DND-41 (cell line): ENCODE data around the gene CST11.

Experiments used
- CTCF ChIP-seq: IDR thresholded peaks from 2 replicates; pipeline ENCODE4 v1.5.1; 2012; ENCODE audit warnings: borderline replicate concordance, low read length, moderate library complexity, mild to moderate bottlenecking; ENCODE audit not compliant: poor library complexity, severe bottlenecking; ENCODE audit errors: extremely low read depth
- EZH2 ChIP-seq: IDR thresholded peaks from 3 replicates; pipeline ENCODE4 v1.6.1; 2012; ENCODE audit warnings: borderline replicate concordance, low read depth, mild to moderate bottlenecking, moderate library complexity, low read length, inconsistent platforms; ENCODE audit not compliant: severe bottlenecking

DNA sequence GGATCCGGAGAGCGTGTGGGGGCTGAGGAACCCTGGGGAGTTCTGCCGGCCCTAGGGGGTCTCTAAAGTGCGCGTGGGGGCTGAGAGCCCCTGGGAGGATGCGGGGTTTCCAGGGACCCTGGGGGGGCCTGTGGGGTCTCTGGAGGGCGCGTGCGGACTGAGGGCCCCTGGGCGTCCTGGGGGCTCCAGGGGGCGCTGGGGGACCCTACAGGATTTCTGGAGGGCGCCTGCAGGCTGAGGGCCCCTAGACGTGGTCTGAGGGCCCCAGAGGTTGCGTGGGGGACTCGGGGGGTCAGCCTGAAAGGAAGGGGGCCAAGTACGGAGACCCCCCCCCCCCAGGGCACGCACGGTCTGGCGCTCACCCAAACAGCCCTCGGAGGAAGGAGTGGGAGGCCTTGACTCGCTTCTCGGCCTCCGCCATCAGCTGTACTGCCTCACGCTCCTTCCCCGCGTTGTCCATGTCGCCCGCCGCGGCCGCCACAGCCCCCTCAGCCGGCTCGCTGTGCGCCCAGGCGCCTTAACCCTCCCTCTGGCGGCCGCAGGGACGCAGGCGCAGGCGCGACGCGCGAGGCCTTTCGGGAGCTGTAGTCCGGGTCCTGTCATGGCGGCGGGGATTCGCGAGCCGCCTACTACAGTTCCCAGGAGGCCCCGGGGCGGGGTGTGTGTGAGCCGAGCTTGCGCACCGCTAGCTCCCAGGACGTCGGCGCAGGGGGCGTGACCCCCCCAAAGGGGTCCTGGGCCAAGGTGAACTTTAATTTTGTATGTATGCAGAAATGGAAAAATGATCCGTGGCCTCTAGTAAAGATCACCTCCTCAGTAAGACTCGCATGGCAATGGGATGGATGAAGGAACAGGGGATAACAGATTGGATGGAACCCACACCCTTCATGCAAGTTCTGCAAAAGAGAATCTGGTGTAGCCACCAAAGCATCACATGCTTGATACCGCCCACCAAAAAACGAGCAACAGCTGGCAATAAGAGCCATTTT lies 31.4 kb downstream of the CST11 start, which contains the start of gene NAPB:
- TF ChIP-seq CTCF (peak; percentile 33), EZH2 (no peak)
